ENCODE measurements around the gene ZNF608.

The ZNF608 gene

DNA sequence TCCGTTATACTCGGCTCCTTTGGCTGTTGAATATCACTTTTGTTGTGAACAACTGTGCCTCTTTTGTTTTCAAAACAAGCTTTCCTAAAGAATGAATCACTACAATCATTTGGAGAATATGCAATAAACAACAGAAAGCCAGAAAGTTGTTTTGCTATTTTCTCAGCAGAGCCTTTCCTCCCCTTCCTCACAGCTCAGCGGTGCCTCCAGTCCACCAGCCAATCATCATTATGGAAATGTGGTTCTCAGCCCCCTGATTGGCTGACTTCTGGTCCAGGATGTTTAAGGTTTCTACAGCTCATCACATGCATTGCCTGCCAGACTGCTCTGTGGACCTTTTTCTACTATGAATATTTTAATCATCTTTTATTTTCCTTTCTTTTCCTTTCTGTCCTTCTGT is 9.1 kb upstream of the ZNF608 start:
- CTCF ChIA-PET, result no interaction called here
- POLR2A ChIA-PET, result no interaction called here

GRCh38 chr5:124755041-124755440 is 8.6 kb upstream of the ZNF608 start:
- ChIA-PET POLR2A (no interaction called here), CTCF (no interaction called here)
- TF ChIP-seq CTCF (IDR thresholded peaks at IDR 0.05; ENCODE audit: insufficient read depth, low read length, missing control alignments), result no peak
- DNase-seq (ENCODE audit: low read depth, low spot score), result no peak
- H3K4me3 ChIP-seq (ENCODE audit: low read depth, low read length), result no peak overlapping the region

More for the DNA sequence above, 9.1 kb upstream of the ZNF608 start:
- no peak overlapping the region for H3K4me3 ChIP-seq (ENCODE audit: low read depth, low read length)
- TF ChIP-seq CTCF (IDR thresholded peaks at IDR 0.05; ENCODE audit: insufficient read depth, low read length, missing control alignments), result no peak
- DNase-seq (ENCODE audit: low read depth, low spot score), result no peak

DNA sequence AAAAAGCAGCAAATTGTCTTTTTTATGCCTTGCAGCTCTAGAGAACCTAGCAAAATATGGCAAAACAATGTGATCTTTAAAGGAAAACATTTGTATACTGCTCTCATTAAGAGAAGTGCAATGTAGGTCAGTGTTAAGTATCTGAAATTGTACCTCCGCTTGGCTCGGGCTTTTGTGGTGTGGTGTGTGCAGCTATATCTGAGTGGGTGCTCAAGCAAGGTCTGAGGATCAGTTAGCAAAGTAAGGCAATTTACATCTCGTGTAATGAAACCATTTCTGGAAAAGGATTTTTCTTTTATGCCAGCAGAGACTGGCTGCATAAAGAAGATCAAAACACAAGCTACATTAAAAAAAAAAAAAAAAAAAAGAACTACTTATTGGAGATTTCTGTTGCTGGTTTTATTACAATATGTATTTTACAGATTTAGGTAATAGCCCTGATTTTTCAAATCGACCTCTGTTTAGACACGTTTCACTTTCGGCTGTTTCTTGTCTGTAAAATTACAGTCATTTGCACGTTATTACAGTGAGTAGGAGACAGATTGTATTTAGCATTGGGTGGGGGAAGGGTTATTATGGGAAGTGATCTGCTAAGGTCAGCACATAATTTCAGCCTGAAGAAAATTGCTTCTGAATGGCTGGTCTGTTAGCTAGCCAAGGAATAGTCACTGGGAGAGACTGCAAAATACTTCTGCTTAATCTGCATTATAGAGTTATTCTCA is 7.9 kb upstream of the ZNF608 start:
- TF ChIP-seq CTCF (IDR thresholded peaks at IDR 0.05; ENCODE audit: insufficient read depth, low read length, missing control alignments), result no peak
- no peak for DNase-seq (ENCODE audit: low read depth, low spot score)
- no peak overlapping the region for H3K4me3 ChIP-seq (ENCODE audit: low read depth, low read length)
- POLR2A ChIA-PET, result no interaction called here
- CTCF ChIA-PET, result no interaction called here

GRCh38 chr5:124752854-124753720 is 6.6 kb upstream of the ZNF608 start:
- no peak for TF ChIP-seq CTCF (IDR thresholded peaks at IDR 0.05; ENCODE audit: insufficient read depth, low read length, missing control alignments)

DNA sequence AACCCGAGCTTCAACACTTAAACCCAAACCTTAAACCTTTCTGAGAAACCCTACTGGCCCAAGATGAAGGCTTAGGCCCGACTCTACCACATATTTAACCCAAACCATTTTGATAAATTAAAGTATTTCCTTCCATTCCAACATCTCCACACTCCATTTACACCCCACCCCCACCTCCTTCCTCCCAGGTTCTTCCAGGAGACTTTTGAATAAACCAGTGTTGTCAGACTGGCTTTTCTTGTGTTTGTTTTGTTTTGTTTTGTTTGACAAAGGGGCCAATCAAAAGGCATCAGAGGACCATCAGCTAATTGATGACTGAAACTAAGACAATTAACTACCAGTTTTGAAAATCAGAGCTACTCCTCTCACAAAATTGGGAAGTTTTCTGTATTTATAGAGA is 4.6 kb upstream of the ZNF608 start:
- no peak overlapping the region for H3K4me3 ChIP-seq (ENCODE audit: low read depth, low read length)
- TF ChIP-seq CTCF (IDR thresholded peaks at IDR 0.05; ENCODE audit: insufficient read depth, low read length, missing control alignments), result no peak
- no peak for DNase-seq (ENCODE audit: low read depth, low spot score)
- POLR2A ChIA-PET, result no interaction called here
- CTCF ChIA-PET, result no interaction called here

More at GRCh38 chr5:124752854-124753720, 6.6 kb upstream of the ZNF608 start:
- CTCF ChIA-PET, result no interaction called here
- POLR2A ChIA-PET, result no interaction called here
- H3K4me3 ChIP-seq (ENCODE audit: low read depth, low read length), result no peak overlapping the region
- no peak for DNase-seq (ENCODE audit: low read depth, low spot score)

All from AG04449 (cell line).